PC-3 (cell line): ENCODE data around the gene AACS.

ENCODE experiments used
- EZH2 ChIP-seq: fragments of 300-600 bp; sonication (generic); IDR thresholded peaks from one replicate; pipeline ENCODE4 v1.6.1; 2017; ENCODE audit warnings: antibody characterized with exemption, mild to moderate bottlenecking, low read length; ENCODE audit not compliant: unreplicated experiment
- TF ChIP-seq, protein P1 (sequence below): fragments of 300-600 bp; sonication (generic); conservative IDR thresholded peaks from 2 replicates; pipeline ENCODE4 v1.5.1; 2017; ENCODE audit warnings: antibody characterized with exemption, low read depth, mild to moderate bottlenecking, low read length

DNA sequence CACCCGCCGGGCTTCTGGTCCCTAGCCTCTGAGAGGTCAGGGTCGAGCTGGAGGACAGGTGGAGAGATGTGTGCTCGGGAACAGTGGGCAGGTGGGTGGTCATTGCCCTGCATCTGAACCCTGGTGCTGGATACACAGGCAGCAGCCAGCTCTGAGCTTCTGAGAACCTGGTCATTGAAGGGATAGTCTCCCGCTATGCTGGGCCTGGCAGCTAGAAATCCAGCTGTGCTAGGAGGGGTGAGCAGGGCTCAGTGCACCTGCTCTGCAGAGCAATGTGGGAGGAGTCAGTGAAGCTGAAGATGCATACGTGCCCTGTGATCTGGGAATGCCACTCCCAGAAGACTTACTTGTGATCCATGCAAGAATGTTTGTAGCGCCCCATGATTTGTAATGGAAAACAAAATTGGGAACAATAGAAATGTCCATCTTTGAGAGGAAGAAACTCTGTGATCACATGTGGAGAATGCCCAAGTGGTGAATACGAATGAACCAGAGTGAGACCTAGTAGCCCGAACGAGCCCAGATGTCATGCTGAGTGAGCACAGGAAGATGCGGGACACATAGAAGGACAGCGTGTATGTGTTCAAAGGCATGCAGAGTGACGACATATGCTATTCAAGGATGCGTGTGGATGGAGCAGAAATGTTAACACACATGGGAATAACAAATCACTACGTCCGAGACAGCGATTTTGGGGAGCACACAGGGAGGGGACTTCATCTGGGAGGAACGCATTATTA lies 63.4 kb downstream of the AACS start:
- TF ChIP-seq, protein P1, sequence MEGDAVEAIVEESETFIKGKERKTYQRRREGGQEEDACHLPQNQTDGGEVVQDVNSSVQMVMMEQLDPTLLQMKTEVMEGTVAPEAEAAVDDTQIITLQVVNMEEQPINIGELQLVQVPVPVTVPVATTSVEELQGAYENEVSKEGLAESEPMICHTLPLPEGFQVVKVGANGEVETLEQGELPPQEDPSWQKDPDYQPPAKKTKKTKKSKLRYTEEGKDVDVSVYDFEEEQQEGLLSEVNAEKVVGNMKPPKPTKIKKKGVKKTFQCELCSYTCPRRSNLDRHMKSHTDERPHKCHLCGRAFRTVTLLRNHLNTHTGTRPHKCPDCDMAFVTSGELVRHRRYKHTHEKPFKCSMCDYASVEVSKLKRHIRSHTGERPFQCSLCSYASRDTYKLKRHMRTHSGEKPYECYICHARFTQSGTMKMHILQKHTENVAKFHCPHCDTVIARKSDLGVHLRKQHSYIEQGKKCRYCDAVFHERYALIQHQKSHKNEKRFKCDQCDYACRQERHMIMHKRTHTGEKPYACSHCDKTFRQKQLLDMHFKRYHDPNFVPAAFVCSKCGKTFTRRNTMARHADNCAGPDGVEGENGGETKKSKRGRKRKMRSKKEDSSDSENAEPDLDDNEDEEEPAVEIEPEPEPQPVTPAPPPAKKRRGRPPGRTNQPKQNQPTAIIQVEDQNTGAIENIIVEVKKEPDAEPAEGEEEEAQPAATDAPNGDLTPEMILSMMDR: no peak
- TF ChIP-seq EZH2: no peak
